GM12892 (cell line): ENCODE data around the gene ADAMTS2.

ENCODE experiments used
- POLR2A ChIP-seq: IDR thresholded peaks from 2 replicates; pipeline ENCODE4 v1.6.1; 2011; ENCODE audit warnings: low read depth, low read length, control low read depth
- POLR2AphosphoS5 ChIP-seq: IDR thresholded peaks from 2 replicates; pipeline ENCODE4 v1.6.1; 2011; ENCODE audit warnings: low read depth, low read length, control low read depth
- TAF1 ChIP-seq: IDR thresholded peaks from 2 replicates; pipeline ENCODE4 v1.6.1; 2011; ENCODE audit warnings: low read depth, mild to moderate bottlenecking, control low read depth, low read length, borderline replicate concordance

- no peak for TF ChIP-seq POLR2AphosphoS5
- TF ChIP-seq POLR2A, result no peak
- no peak for TF ChIP-seq TAF1
These were observed 202.6 kb downstream of the ADAMTS2 start for GRCh38 chr5:179142434-179143198.
